ENCODE data around the gene EIF4B. TPM values are rescaled to one million over a fixed set of nuclear protein-coding genes. Genes with fewer than 3 reads are reported as not detected.

Gene EIF4B
- total and polyA plus RNA-seq, 2 of the 13 experiments (the other 11 are each of a cell fraction or from before 2014, with no cell fraction given) = 416 to 548 TPM

GRCh38 chr12:53049571-53050318, 43.5 kb downstream of the EIF4B start, which contains the start of gene TNS2 (continued):
- peak; percentile 55; the same call in 1 of the 2 replicates for TF ChIP-seq HIC2 (CRISPR knock-in tag; IDR thresholded peaks at IDR 0.05; ENCODE audit: low read depth)
- TF ChIP-seq DRAP1 (CRISPR knock-in tag; IDR thresholded peaks at IDR 0.05) = peak; percentile 47; the same call in 1 of the 2 replicates
- TF ChIP-seq SMARCE1 (IDR thresholded peaks at IDR 0.05; ENCODE audit: borderline replicate concordance) = no peak
- peak; percentile 28; the same call in 1 of the 2 replicates for TF ChIP-seq ZNF776 (CRISPR knock-in tag; IDR thresholded peaks at IDR 0.05)
- no peak for TF ChIP-seq CERS6 (CRISPR knock-in tag; IDR thresholded peaks at IDR 0.05)
- 0 out of 2 replicates have a peak, but pooled peaks have one; percentile 4 for TF ChIP-seq ZFP91 (CRISPR knock-in tag; IDR thresholded peaks at IDR 0.05; ENCODE audit: borderline replicate concordance)
- peak; percentile 20; the same call in 1 of the 2 replicates for TF ChIP-seq ZNF547 (CRISPR knock-in tag; IDR thresholded peaks at IDR 0.05)
- TF ChIP-seq AHR (CRISPR knock-in tag; IDR thresholded peaks at IDR 0.05) = 0 out of 2 replicates have a peak, but pooled peaks have one; percentile 15
- no peak for TF ChIP-seq AKNA (CRISPR knock-in tag; IDR thresholded peaks at IDR 0.05; ENCODE audit: borderline replicate concordance)
- TF ChIP-seq IKZF4 (CRISPR knock-in tag; IDR thresholded peaks at IDR 0.05; ENCODE audit: borderline replicate concordance, low read depth, not compliant biosample characterization) = peak; percentile 31
- TF ChIP-seq ELF1 (CRISPR knock-in tag; IDR thresholded peaks at IDR 0.05) = peak; percentile 72
- peak; percentile 61; the same call in 1 of the 2 replicates for TF ChIP-seq HNF1B (CRISPR knock-in tag; IDR thresholded peaks at IDR 0.05)
- TF ChIP-seq SRSF1 (optimal IDR thresholded peaks at IDR 0.05; ENCODE audit: low read depth, low read length) = peak; percentile 23
- peak; percentile 36; the same call in 1 of the 2 replicates for TF ChIP-seq NRL (CRISPR knock-in tag; IDR thresholded peaks at IDR 0.05; ENCODE audit: borderline replicate concordance)
